Natural killer cell (primary cell): ENCODE data around the gene C2CD2. TPM values are rescaled to one million over a fixed set of nuclear protein-coding genes. Genes with fewer than 3 reads are reported as not detected.

Source experiments
- ATAC-seq, 3 donors: fragments of 150-1000 bp in 2 of 3; fragments of 200-7000 bp in 1 of 3; cut with Tn5 transposase; 1 replicate in 1 of 3; 2 replicates in 2 of 3; pipeline ENCODE4 v1.10.0; 2021; ENCODE audit warnings: mild to moderate bottlenecking in 2 of 3, moderate library complexity in 2 of 3
- DNase-seq, 2 donors: peaks; one replicate each; pipeline versions ENCODE4 v3.0.0 to v3.0.0-alpha.2; 2013 to 2021; ENCODE audit warnings: mixed read lengths in 1 of 2
- H3K27ac ChIP-seq: one replicate; pipeline ENCODE4 v1.5.1; 2013; ENCODE audit warnings: mild to moderate bottlenecking, low read length
- H3K27me3 ChIP-seq: one replicate; pipeline ENCODE4 v1.6.1; 2013; ENCODE audit warnings: low read length; ENCODE audit not compliant: control insufficient read depth, insufficient read depth
- H3K36me3 ChIP-seq: one replicate; pipeline ENCODE4 v1.6.1; 2013; ENCODE audit warnings: low read length; ENCODE audit not compliant: control insufficient read depth, insufficient read depth
- H3K4me1 ChIP-seq: one replicate; pipeline ENCODE4 v1.6.1; 2013; ENCODE audit warnings: low read length; ENCODE audit not compliant: control insufficient read depth, insufficient read depth
- H3K4me3 ChIP-seq: one replicate; pipeline ENCODE4 v1.5.1; 2013; ENCODE audit warnings: low read length
- H3K9me3 ChIP-seq: one replicate; pipeline ENCODE4 v1.6.1; 2013; ENCODE audit warnings: low read length; ENCODE audit not compliant: control insufficient read depth, insufficient read depth
- H3K27ac Mint-ChIP-seq, 2 donors: one replicate each; pipeline ENCODE4 v1.8.0; 2022; ENCODE audit warnings: mild to moderate bottlenecking in 2 of 2, mixed read lengths in 2 of 2, moderate library complexity in 1 of 2
- H3K27me3 Mint-ChIP-seq, 2 donors: one replicate each; pipeline ENCODE4 v1.8.0; 2022; ENCODE audit warnings: low read depth in 2 of 2, mixed read lengths in 2 of 2
- H3K36me3 Mint-ChIP-seq: one replicate; pipeline ENCODE4 v1.8.0; 2022; ENCODE audit warnings: mixed read lengths
- H3K4me1 Mint-ChIP-seq, 2 donors: one replicate each; pipeline ENCODE4 v1.8.0; 2022; ENCODE audit warnings: mixed read lengths in 2 of 2
- H3K4me3 Mint-ChIP-seq: one replicate; pipeline ENCODE4 v1.8.0; 2022; ENCODE audit warnings: mild to moderate bottlenecking, moderate library complexity, mixed read lengths
- H3K9me3 Mint-ChIP-seq, 2 donors: one replicate each; pipeline ENCODE4 v1.8.0; 2022; ENCODE audit warnings: mixed read lengths in 2 of 2
- WGBS: methylation state at CpG from one replicate; pipeline ENCODE4 v1.1.7; 2013; ENCODE audit warnings: missing lambda C conversion rate; ENCODE audit not compliant: insufficient coverage; 5-methylcytosine and 5-hydroxymethylcytosine counted together
- intact Hi-C: fragments of 100-400 bp; cut with micrococcal nuclease; formaldehyde crosslinking; loops from one replicate; pipeline ENCODE4 v1.14.2; 2022
- total RNA-seq, 4 donors: library from RNA; stranded (reverse); fragments of 120-200 nt in 1 of 4; gene quantifications; one replicate each; pipeline versions ENCODE4 v1.2.3 to v1.2.4, GENCODE V29; 2013 to 2022
- TF ChIP-seq, protein P1 (sequence below): fragments of 200-600 bp; IDR thresholded peaks from one replicate; pipeline ENCODE4 v1.8.0; 2022; ENCODE audit warnings: antibody characterized with exemption

C2CD2 gene
- total RNA-seq, 3 donors from 2014 or later (not counting 1 experiment from before 2014, with no cell fraction given): 2.1 to 10.1 (median 8.9) TPM

DNA sequence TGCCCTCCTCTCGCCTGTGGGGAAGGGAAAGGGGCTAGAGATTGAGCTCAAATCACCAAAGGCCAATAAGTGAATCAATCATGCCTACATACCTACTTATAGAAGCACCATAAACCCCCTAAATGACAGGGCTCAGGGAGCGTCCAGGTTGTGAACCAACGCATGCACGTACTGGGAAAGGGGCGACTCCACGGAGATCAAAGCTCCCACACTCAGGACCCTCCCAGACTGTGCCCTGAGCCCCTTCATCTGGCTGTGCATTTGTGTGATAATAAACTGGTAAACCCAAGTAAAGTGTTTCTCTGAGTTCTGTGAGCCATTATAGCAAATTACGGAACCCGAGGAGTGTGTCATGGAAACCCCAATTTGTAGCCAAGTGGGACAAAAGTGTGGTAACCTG, 50.9 kb downstream of the C2CD2 start:
- H3K27ac ChIP-seq: no peak overlapping the region
- no peak overlapping the region for H3K4me3 Mint-ChIP-seq
- H3K4me3 ChIP-seq: no peak overlapping the region
- no peak overlapping the region for H3K27ac Mint-ChIP-seq
- peaks cover 9% of the 10 kb centered on the region for H3K36me3 Mint-ChIP-seq
- H3K27me3 ChIP-seq: no peaks in the 10 kb centered on the region
- TF ChIP-seq, protein P1, sequence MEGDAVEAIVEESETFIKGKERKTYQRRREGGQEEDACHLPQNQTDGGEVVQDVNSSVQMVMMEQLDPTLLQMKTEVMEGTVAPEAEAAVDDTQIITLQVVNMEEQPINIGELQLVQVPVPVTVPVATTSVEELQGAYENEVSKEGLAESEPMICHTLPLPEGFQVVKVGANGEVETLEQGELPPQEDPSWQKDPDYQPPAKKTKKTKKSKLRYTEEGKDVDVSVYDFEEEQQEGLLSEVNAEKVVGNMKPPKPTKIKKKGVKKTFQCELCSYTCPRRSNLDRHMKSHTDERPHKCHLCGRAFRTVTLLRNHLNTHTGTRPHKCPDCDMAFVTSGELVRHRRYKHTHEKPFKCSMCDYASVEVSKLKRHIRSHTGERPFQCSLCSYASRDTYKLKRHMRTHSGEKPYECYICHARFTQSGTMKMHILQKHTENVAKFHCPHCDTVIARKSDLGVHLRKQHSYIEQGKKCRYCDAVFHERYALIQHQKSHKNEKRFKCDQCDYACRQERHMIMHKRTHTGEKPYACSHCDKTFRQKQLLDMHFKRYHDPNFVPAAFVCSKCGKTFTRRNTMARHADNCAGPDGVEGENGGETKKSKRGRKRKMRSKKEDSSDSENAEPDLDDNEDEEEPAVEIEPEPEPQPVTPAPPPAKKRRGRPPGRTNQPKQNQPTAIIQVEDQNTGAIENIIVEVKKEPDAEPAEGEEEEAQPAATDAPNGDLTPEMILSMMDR: no peak
- peaks cover 24% of the 10 kb centered on the region for H3K4me1 ChIP-seq
- H3K9me3 Mint-ChIP-seq: no peaks in the 10 kb centered on the region
- intact Hi-C loops: no loop called here
- no peaks in the 10 kb centered on the region for H3K9me3 ChIP-seq
- H3K4me1 Mint-ChIP-seq: peaks cover 4 to 16% of the 10 kb centered on the region in 2 donors
- peaks cover 7% of the 10 kb centered on the region for H3K36me3 ChIP-seq
- ATAC-seq: no peak
- no peaks in the 10 kb centered on the region for H3K27me3 Mint-ChIP-seq
- 90% methylated on average over 7 of the region's 8 CpGs for WGBS
- DNase-seq: no peak

DNA sequence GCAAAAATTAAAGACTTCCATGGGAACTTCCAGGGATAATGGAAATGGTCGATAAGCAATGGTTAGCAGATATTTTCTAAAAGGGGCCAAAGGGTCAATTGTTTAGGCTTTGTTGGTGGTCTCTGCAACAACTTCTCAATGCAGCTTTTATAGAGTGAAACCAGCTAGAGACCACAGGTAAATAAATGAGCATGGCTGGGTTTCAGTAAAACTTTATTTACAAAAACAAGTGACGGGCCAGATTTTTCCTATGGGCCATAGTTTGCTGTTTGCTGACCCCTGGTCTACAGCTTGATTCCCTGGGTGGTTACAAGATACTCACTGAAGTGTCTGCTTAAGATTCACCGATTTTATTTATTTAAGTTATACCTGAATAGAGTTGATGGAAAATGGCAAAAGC, 52.0 kb downstream of the C2CD2 start:
- Histone ChIP-seq H3K36me3 (peaks cover 3% of the 10 kb centered on the region), H3K27me3 (no peaks in the 10 kb centered on the region), H3K9me3 (no peaks in the 10 kb centered on the region), H3K4me1 (peaks cover 24% of the 10 kb centered on the region), H3K27ac (no peak overlapping the region), H3K4me3 (no peak overlapping the region)
- no peak overlapping the region for H3K4me3 Mint-ChIP-seq
- ATAC-seq (no peak), DNase-seq (no peak)
- WGBS: 94% methylated on average over 2 of the region's 3 CpGs
- TF ChIP-seq, protein P1: no peak
- intact Hi-C loops: no loop called here
- H3K4me1 Mint-ChIP-seq: peaks cover 4 to 16% of the 10 kb centered on the region in 2 donors
- no peaks in the 10 kb centered on the region for H3K27me3 Mint-ChIP-seq
- peaks cover 9% of the 10 kb centered on the region for H3K36me3 Mint-ChIP-seq
- H3K27ac Mint-ChIP-seq: no peak overlapping the region
- H3K9me3 Mint-ChIP-seq: no peaks in the 10 kb centered on the region

- H3K9me3 ChIP-seq: no peaks in the 10 kb centered on the region
- TF ChIP-seq, protein P1: no peak
- WGBS: 37% methylated on average over 5 of the region's 12 CpGs
- H3K27ac ChIP-seq: no peak overlapping the region
- intact Hi-C loops: no loop called here
- H3K27ac Mint-ChIP-seq: no peak overlapping the region
- H3K4me3 ChIP-seq: no peak overlapping the region
- H3K36me3 Mint-ChIP-seq: peaks cover 9% of the 10 kb centered on the region
- peaks cover 6 to 17% of the 10 kb centered on the region in 2 donors for H3K4me1 Mint-ChIP-seq
- H3K9me3 Mint-ChIP-seq: no peaks in the 10 kb centered on the region
- peaks cover 26% of the 10 kb centered on the region for H3K4me1 ChIP-seq
- DNase-seq: no peak
- ATAC-seq: no peak
- H3K27me3 Mint-ChIP-seq: no peaks in the 10 kb centered on the region
- H3K4me3 Mint-ChIP-seq: no peak overlapping the region
- H3K36me3 ChIP-seq: peaks cover 3% of the 10 kb centered on the region
- no peaks in the 10 kb centered on the region for H3K27me3 ChIP-seq
Measured at GRCh38 chr21:41901099-41901498, 52.7 kb downstream of the C2CD2 start.

DNA sequence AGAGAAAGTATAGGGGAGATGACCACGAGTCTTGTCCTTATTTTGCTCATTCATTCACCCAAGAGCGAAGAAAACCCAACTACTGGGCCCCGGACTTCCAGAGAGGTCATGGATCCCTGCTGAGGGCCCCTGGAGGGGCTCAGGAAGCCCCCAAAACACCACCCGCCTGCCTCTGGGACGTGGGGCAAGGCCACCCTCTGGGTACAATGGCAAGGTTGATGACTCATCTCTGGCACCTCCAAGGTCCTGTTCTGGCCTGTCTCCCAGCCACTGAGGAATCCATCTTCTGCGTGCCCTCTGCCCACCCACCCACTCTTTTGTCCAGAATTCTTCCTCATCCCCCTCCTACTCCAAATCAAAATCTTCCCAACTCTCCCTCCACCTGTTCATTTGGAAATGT, 53.4 kb downstream of the C2CD2 start:
- Mint-ChIP-seq H3K27me3 (no peaks in the 10 kb centered on the region), H3K4me1 (peaks cover 12 to 22% of the 10 kb centered on the region in 2 donors), H3K36me3 (peaks cover 9% of the 10 kb centered on the region), H3K4me3 (no peak overlapping the region), H3K27ac (no peak overlapping the region), H3K9me3 (no peaks in the 10 kb centered on the region)
- intact Hi-C loops: no loop called here
- no peaks in the 10 kb centered on the region for H3K9me3 ChIP-seq
- H3K27ac ChIP-seq: no peak overlapping the region
- no peaks in the 10 kb centered on the region for H3K27me3 ChIP-seq
- TF ChIP-seq, protein P1: no peak
- peaks cover 30% of the 10 kb centered on the region for H3K4me1 ChIP-seq
- 89% methylated on average over 5 of the region's 6 CpGs for WGBS
- H3K36me3 ChIP-seq: peaks cover 3% of the 10 kb centered on the region
- ATAC-seq: no peak
- no peak for DNase-seq
- H3K4me3 ChIP-seq: no peak overlapping the region
